Measurements from ENCODE around the gene SASH1.

The SASH1 gene

GRCh38 chr6:148342350-148343046 is at the start of gene SASH1 (continued):
- TF ChIP-seq, protein P1, sequence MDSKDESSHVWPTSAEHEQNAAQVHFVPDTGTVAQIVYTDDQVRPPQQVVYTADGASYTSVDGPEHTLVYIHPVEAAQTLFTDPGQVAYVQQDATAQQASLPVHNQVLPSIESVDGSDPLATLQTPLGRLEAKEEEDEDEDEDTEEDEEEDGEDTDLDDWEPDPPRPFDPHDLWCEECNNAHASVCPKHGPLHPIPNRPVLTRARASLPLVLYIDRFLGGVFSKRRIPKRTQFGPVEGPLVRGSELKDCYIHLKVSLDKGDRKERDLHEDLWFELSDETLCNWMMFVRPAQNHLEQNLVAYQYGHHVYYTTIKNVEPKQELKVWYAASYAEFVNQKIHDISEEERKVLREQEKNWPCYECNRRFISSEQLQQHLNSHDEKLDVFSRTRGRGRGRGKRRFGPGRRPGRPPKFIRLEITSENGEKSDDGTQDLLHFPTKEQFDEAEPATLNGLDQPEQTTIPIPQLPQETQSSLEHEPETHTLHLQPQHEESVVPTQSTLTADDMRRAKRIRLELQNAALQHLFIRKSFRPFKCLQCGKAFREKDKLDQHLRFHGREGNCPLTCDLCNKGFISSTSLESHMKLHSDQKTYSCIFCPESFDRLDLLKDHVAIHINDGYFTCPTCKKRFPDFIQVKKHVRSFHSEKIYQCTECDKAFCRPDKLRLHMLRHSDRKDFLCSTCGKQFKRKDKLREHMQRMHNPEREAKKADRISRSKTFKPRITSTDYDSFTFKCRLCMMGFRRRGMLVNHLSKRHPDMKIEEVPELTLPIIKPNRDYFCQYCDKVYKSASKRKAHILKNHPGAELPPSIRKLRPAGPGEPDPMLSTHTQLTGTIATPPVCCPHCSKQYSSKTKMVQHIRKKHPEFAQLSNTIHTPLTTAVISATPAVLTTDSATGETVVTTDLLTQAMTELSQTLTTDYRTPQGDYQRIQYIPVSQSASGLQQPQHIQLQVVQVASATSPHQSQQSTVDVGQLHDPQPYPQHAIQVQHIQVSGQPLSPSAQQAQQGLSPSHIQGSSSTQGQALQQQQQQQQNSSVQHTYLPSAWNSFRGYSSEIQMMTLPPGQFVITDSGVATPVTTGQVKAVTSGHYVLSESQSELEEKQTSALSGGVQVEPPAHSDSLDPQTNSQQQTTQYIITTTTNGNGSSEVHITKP (tag by site-specific recombination; IDR thresholded peaks at IDR 0.05) = peak; percentile 100
- peak; percentile 56; the same call in 1 of the 2 replicates for TF ChIP-seq KLF10 (tag by site-specific recombination; IDR thresholded peaks at IDR 0.05)
- no peak for TF ChIP-seq ZNF211 (tag by site-specific recombination; IDR thresholded peaks at IDR 0.05; ENCODE audit: low read depth)
- TF ChIP-seq ZNF239 (tag by site-specific recombination; IDR thresholded peaks at IDR 0.05) = no peak
- TF ChIP-seq ZNF350 (tag by site-specific recombination; IDR thresholded peaks at IDR 0.05) = no peak
- 0 out of 2 replicates have a peak, but pooled peaks have one; percentile 14 for TF ChIP-seq ZNF768 (tag by site-specific recombination; IDR thresholded peaks at IDR 0.05)
- TF ChIP-seq WT1 (tag by site-specific recombination; IDR thresholded peaks at IDR 0.05) = 0 out of 2 replicates have a peak, but pooled peaks have one; percentile 18
- peak; percentile 75; the same call in 1 of the 2 replicates for TF ChIP-seq ZEB2 (tag by site-specific recombination; IDR thresholded peaks at IDR 0.05)
- TF ChIP-seq ZNF174 (tag by site-specific recombination; IDR thresholded peaks at IDR 0.05) = no peak
- TF ChIP-seq ZNF580 (tag by site-specific recombination; IDR thresholded peaks at IDR 0.05) = peak; percentile 90
- no peak for TF ChIP-seq ZNF138 (tag by site-specific recombination; IDR thresholded peaks at IDR 0.05; ENCODE audit: borderline replicate concordance)
- peak; percentile 60 for TF ChIP-seq SP7 (tag by site-specific recombination; IDR thresholded peaks at IDR 0.05)
- 0 out of 2 replicates have a peak, but pooled peaks have one; percentile 18 for TF ChIP-seq ZNF2 (tag by site-specific recombination; IDR thresholded peaks at IDR 0.05)

DNA sequence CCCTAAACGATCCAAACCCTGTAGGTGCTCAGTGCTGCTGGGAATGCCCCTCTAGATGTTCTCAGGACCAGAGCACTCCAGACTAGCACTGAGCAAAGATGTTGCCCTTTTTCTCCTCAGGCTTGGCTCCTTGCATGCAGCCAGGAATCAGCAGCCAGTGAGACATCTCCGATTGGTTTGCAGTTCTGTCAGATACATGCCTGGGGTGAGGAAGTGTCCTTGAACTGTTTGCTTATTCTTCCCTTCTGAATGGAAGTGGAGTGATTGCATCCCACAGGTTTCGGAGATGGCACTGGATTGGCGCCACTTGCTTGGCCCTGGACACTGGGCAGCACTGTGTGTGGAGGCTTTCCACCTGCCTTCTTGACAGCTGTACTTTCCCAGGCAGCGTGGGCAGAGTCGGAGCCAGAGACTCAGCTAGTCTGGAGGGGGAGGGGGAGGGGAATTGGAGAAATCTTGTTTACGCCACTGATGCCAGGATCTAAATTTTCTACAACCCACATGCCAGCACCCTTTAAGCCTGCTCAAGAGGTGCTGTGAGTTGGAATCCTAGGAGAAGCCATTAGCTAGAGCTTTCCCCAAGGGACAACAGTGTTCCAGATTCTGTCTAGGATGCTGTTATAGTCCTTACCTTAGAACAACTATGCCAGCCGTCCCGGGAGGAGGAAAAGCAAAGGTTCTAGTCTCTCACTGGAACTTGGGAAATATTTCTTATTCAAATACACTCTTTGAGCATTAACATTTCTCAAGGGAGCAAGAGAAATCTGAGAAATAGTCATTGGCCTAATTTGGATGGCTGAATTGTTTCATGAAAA is 49.2 kb upstream of the SASH1 start:
- CTCF ChIA-PET = no interaction called here
- Histone ChIP-seq H3K27ac (ENCODE audit: extremely low read depth, low read depth, low read length) (no peak overlapping the region), H3K9me3 (ENCODE audit: control insufficient read depth, insufficient read depth, low read depth, low read length) (no peaks in the 10 kb centered on the region), H3K36me3 (ENCODE audit: control insufficient read depth in 2 of 2, insufficient read depth in 1 of 2, low read length in 2 of 2) (no peaks in the 10 kb centered on the region), H3K4me3 (ENCODE audit: low read depth, low read length) (no peak overlapping the region), H3K4me1 (ENCODE audit: control insufficient read depth, insufficient read depth, low read length) (no peaks in the 10 kb centered on the region; the same call in 1 of the 2 replicates)
- POLR2A ChIA-PET = no interaction called here
- TF ChIP-seq REPIN1 (tag by site-specific recombination; IDR thresholded peaks at IDR 0.05; ENCODE audit: low read depth) = no peak
- TF ChIP-seq, protein P2, sequence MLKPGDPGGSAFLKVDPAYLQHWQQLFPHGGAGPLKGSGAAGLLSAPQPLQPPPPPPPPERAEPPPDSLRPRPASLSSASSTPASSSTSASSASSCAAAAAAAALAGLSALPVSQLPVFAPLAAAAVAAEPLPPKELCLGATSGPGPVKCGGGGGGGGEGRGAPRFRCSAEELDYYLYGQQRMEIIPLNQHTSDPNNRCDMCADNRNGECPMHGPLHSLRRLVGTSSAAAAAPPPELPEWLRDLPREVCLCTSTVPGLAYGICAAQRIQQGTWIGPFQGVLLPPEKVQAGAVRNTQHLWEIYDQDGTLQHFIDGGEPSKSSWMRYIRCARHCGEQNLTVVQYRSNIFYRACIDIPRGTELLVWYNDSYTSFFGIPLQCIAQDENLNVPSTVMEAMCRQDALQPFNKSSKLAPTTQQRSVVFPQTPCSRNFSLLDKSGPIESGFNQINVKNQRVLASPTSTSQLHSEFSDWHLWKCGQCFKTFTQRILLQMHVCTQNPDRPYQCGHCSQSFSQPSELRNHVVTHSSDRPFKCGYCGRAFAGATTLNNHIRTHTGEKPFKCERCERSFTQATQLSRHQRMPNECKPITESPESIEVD (tag by site-specific recombination; IDR thresholded peaks at IDR 0.05) = no peak
- TF ChIP-seq ZNF623 (tag by site-specific recombination; IDR thresholded peaks at IDR 0.05) = no peak
- no peak for TF ChIP-seq ZNF658 (tag by site-specific recombination; IDR thresholded peaks at IDR 0.05)
- TF ChIP-seq ZNF248 (tag by site-specific recombination; IDR thresholded peaks at IDR 0.05) = no peak
- no peak for TF ChIP-seq ZNF362 (tag by site-specific recombination; IDR thresholded peaks at IDR 0.05)
- no peak for TF ChIP-seq SP7 (tag by site-specific recombination; IDR thresholded peaks at IDR 0.05)
- TF ChIP-seq ATF2 (tag by site-specific recombination; IDR thresholded peaks at IDR 0.05; ENCODE audit: low read depth) = no peak
- no peak for TF ChIP-seq ZNF341 (tag by site-specific recombination; IDR thresholded peaks at IDR 0.05; ENCODE audit: low read depth)
- no peak for TF ChIP-seq OVOL3 (tag by site-specific recombination; IDR thresholded peaks at IDR 0.05)
- no peak for TF ChIP-seq HOXD13 (CRISPR knock-in tag; IDR thresholded peaks at IDR 0.05; ENCODE audit: borderline replicate concordance)

Measured in HEK293 (cell line).